ENCODE data around the gene SLC22A16.
"Not testable (repeated sequence)": the region's sequence is repeated elsewhere in the genome, so short reads cannot be mapped to it uniquely, and the experiment has no call there.

SLC22A16 gene

GRCh38 chr6:110490110-110490509, 13.7 kb upstream of the SLC22A16 start:
- no peak for DNase-seq (ENCODE audit: low read depth)

- DNase-seq (ENCODE audit: low read depth) = no peak
Measured at GRCh38 chr6:110488606-110489190, 12.3 kb upstream of the SLC22A16 start.

GRCh38 chr6:110487968-110488381, 11.6 kb upstream of the SLC22A16 start:
- not testable (repeated sequence) for DNase-seq (ENCODE audit: low read depth)

GRCh38 chr6:110486756-110487155, 10.3 kb upstream of the SLC22A16 start:
- DNase-seq (ENCODE audit: low read depth) = no peak

GRCh38 chr6:110485491-110485890, 9.1 kb upstream of the SLC22A16 start:
- DNase-seq (ENCODE audit: low read depth) = no peak

- no peak for DNase-seq (ENCODE audit: low read depth)
Measured at GRCh38 chr6:110484321-110484720, 7.9 kb upstream of the SLC22A16 start.

GRCh38 chr6:110482774-110483400, 6.5 kb upstream of the SLC22A16 start:
- no peak for DNase-seq (ENCODE audit: low read depth)

- DNase-seq (ENCODE audit: low read depth) = no peak
Measured at GRCh38 chr6:110481081-110481480, 4.7 kb upstream of the SLC22A16 start.

GRCh38 chr6:110475066-110475653, 1.3 kb downstream of the SLC22A16 start:
- no peak for DNase-seq (ENCODE audit: low read depth)

GRCh38 chr6:110474500-110474899, 1.9 kb downstream of the SLC22A16 start:
- DNase-seq (ENCODE audit: low read depth) = no peak

GRCh38 chr6:110472739-110473138, 3.7 kb downstream of the SLC22A16 start:
- DNase-seq (ENCODE audit: low read depth) = no peak

- no peak for DNase-seq (ENCODE audit: low read depth)
Measured at GRCh38 chr6:110471726-110472365, 4.6 kb downstream of the SLC22A16 start.

GRCh38 chr6:110468731-110469130, 7.7 kb downstream of the SLC22A16 start:
- no peak for DNase-seq (ENCODE audit: low read depth)

GRCh38 chr6:110467566-110468140, 8.8 kb downstream of the SLC22A16 start:
- no peak for DNase-seq (ENCODE audit: low read depth)

GRCh38 chr6:110462884-110463481, 13.4 kb downstream of the SLC22A16 start:
- DNase-seq (ENCODE audit: low read depth) = no peak

GRCh38 chr6:110461376-110461775, 15.0 kb downstream of the SLC22A16 start:
- DNase-seq (ENCODE audit: low read depth) = no peak

- no peak for DNase-seq (ENCODE audit: low read depth)
Measured at GRCh38 chr6:110459137-110459536, 17.3 kb downstream of the SLC22A16 start.

- DNase-seq (ENCODE audit: low read depth) = no peak
Measured at GRCh38 chr6:110458476-110458875, 17.9 kb downstream of the SLC22A16 start.

GRCh38 chr6:110457567-110458175, 18.7 kb downstream of the SLC22A16 start:
- DNase-seq (ENCODE audit: low read depth) = not testable (repeated sequence)

GRCh38 chr6:110456694-110457093, 19.7 kb downstream of the SLC22A16 start:
- no peak for DNase-seq (ENCODE audit: low read depth)

- no peak for DNase-seq (ENCODE audit: low read depth)
Measured at GRCh38 chr6:110449541-110449895, 26.9 kb downstream of the SLC22A16 start.

All from T-helper 22 cell (primary cell).